ENCODE measurements around the gene CLASP1.
A peak's percentile ranks its signal among the peaks of the same experiment; 100 is the strongest.
"Not testable (repeated sequence)": the region's sequence is repeated elsewhere in the genome, so short reads cannot be mapped to it uniquely, and the experiment has no call there.

CLASP1 gene

DNA sequence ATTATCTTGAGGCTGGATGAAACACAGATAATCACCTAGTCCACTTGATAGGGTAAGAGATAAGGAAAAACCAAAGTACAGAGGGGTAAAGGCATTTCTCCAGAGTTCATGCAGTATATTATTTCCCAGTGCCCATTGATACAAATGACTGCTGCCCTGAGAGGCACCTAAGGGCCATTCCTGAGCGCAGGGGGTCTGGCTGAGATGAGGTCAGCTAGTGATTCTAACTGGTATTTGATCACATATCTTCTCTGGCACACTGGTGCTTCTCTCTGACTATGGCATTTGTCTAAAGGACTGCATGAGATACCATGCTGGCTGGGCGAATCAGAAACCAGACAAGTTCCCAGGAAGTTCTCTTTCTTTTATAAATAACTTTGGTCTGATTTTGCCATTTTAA, 291.0 kb downstream of the CLASP1 start:
- no peak overlapping the region for H3K4me3 Mint-ChIP-seq
- no peak overlapping the region for H3K27ac Mint-ChIP-seq
- H3K27me3 Mint-ChIP-seq = no peaks in the 10 kb centered on the region
- DNase-seq (no peak), ATAC-seq (no peak)
- no peaks in the 10 kb centered on the region for H3K9me3 Mint-ChIP-seq
- no peaks in the 10 kb centered on the region for H3K4me1 Mint-ChIP-seq

DNA sequence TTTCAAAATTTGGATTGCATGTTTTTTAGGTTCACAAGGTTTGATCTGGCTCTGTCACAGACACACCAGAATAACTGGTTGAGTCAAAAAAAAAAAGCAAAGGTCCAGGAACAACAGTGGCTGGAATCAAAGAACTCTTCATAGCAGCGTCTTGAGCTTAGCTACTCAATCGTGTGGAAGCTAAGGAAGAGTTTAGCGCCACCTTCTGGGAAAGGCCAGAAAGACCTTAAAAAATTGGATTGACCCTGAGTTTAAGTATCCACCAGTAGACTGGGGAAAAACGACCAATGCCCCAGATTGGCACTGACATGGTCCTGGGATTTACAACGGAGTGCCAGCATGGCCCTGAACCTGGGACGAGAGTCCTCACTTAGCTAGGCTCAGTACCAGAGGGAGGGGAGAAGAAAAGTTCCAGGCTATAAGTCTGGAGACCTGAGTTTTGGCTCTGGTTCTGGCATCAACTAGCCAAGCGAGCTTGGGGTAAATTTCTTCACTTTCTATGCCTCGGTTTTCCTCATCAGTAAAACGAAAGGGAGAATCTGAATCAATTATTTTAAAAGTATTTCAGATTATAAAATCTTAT, 293.1 kb downstream of the CLASP1 start:
- Mint-ChIP-seq H3K27ac (peak overlapping the region in 1 of 2 donors; percentile 48), H3K9me3 (no peaks in the 10 kb centered on the region), H3K4me1 (no peaks in the 10 kb centered on the region), H3K27me3 (no peaks in the 10 kb centered on the region), H3K4me3 (no peak overlapping the region)
- peak; percentile 53 for ATAC-seq
- peak in 1 of 2 donors; percentile 21 for DNase-seq

DNA sequence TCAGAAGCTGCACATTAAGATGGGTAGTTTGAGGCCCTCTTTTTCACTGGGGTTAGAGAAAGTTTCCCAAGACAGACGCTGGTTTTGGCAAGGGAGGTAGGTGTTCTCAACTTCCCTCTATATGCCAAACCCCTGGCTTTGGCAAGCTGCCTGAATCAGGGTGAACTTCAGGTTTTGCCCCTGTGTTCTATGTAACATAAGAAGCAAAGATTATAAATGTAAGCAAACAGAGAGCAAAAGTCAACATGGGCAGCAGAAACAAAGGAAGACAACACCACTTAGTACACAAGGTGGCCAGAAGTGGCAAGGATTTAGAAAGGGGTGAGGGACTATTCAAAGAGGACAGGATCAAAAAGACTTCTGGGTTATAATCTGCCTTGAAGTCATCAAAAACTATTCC, 293.8 kb downstream of the CLASP1 start:
- Mint-ChIP-seq H3K9me3 (no peaks in the 10 kb centered on the region), H3K4me1 (no peaks in the 10 kb centered on the region), H3K27me3 (no peaks in the 10 kb centered on the region), H3K27ac (no peak overlapping the region), H3K4me3 (no peak overlapping the region)
- no peak for ATAC-seq
- no peak for DNase-seq

DNA sequence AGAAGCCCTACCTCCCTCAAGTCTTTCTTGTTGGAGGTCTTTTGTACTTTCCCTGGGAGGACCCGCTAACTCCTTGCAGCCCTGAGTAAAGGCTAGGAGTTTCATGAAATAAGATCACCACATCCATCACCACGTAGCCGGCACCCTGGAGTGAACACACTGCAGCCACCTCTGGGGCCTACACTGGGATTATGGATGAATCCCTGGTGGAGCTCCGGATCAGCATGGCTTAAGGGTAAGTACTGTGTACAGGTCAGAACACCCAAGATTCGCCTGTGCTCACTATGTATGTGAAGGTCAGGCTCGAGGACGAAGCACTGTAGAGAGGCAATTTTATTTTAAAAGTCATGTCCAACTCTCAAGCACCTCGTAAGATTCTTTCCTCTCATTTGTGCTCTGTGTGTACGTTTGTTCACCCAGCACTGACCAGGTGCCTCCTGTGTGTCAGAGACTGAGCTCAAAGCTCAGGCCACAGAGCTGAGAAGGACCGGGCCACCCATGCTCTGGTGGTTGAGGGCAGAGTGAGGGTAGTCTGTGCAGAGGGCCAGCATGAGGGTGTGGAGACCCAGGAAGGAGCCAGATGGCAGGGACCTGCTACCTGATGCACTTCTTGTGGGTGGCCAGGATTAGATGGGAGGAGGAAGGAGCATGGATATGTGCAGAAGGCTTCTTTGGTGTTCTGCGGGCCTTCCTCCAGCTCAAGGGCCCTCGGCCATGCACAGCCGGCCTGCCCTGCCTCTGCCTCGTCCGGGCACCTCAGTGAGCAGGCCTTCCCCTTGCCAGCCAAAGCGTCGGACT, 297.5 kb downstream of the CLASP1 start:
- no peak for DNase-seq

DNA sequence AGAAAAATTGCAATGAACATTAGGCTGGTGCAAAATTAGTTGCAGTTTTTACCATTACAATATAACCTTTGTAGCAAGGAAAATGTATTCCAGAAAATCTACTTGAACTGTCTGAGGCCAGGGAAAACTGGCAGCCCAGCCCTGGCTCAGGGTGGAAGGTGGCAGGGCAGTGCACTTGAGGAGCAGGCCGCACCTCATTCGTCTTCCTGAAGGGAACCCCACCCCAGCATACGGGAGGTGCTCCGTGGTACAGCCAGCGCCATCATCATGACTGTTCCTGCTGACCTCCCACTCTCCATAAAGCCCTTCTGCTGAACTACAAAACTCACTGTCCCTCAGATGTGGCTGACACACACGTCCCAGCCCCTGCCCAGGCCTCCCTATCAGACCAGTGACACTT, 298.4 kb downstream of the CLASP1 start:
- no peak for ATAC-seq

More for the DNA sequence above, 297.5 kb downstream of the CLASP1 start:
- Mint-ChIP-seq H3K27ac (peak overlapping the region in 1 of 2 donors; percentile 80), H3K4me1 (no peaks in the 10 kb centered on the region), H3K27me3 (no peaks in the 10 kb centered on the region), H3K9me3 (no peaks in the 10 kb centered on the region), H3K4me3 (no peak overlapping the region)
- peak; percentile 29 for ATAC-seq

DNA sequence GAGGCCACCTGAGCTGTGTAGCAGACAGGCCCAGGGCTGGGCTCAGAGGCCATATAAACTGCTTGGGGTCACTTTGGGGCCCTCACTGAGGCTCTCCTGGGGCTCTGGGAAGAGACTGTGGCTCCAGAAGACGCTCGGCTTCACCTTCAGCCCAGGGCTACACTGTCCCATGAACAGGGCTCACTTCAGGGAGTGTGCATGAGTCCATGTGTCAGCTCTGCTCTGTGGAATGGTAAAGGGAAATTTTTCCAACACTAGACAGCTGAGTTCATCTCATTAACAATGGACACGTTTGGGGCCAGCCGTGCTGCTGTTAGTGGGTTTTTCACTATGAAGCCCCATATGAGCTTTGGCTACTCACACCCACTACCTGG, 298.9 kb downstream of the CLASP1 start:
- no peaks in the 10 kb centered on the region for H3K9me3 Mint-ChIP-seq
- H3K4me1 Mint-ChIP-seq = no peaks in the 10 kb centered on the region
- H3K4me3 Mint-ChIP-seq = no peak overlapping the region
- H3K27ac Mint-ChIP-seq = no peak overlapping the region
- no peaks in the 10 kb centered on the region for H3K27me3 Mint-ChIP-seq
- ATAC-seq (peak; percentile 22), DNase-seq (no peak)

More for the DNA sequence above, 298.4 kb downstream of the CLASP1 start:
- DNase-seq = no peak
- no peaks in the 10 kb centered on the region for H3K9me3 Mint-ChIP-seq
- H3K4me3 Mint-ChIP-seq = no peak overlapping the region
- H3K4me1 Mint-ChIP-seq = no peaks in the 10 kb centered on the region
- H3K27ac Mint-ChIP-seq = peak overlapping the region in 1 of 2 donors; percentile 55
- H3K27me3 Mint-ChIP-seq = no peaks in the 10 kb centered on the region

DNA sequence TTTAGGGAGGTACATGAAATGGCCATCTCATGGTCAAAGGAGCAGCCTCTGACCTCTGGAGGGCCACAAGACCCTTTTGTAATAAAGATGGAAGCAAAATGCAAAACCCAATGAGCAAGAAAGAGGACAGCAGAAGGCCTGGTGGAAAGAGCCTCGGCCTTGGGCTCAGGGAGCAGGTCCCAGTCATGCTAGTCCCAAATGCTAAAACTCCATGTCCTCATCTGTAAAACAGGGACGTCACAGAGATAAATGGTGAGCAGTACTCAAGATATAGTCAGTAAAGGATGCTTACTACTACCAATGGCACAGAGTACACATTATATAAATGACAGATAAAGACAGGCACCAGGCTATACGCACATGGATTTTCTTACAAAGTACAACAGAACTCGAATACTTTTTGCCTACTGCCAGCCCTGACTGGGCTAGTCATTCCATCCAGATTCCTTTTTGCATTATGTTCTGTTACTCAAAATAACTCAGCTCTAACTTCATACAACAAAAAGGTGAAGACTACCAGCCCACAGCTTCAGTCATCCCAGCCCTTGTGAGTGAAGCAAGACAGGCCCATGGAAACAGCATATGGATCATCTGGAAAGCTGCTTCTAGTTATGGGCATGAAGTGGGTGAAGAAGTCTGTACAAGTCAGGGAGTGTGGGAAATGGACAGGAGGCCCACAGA, 299.4 kb downstream of the CLASP1 start:
- ATAC-seq (peak; percentile 19), DNase-seq (no peak)
- H3K27me3 Mint-ChIP-seq = no peaks in the 10 kb centered on the region
- H3K4me3 Mint-ChIP-seq = no peak overlapping the region
- no peaks in the 10 kb centered on the region for H3K9me3 Mint-ChIP-seq
- no peaks in the 10 kb centered on the region for H3K4me1 Mint-ChIP-seq
- no peak overlapping the region for H3K27ac Mint-ChIP-seq

DNA sequence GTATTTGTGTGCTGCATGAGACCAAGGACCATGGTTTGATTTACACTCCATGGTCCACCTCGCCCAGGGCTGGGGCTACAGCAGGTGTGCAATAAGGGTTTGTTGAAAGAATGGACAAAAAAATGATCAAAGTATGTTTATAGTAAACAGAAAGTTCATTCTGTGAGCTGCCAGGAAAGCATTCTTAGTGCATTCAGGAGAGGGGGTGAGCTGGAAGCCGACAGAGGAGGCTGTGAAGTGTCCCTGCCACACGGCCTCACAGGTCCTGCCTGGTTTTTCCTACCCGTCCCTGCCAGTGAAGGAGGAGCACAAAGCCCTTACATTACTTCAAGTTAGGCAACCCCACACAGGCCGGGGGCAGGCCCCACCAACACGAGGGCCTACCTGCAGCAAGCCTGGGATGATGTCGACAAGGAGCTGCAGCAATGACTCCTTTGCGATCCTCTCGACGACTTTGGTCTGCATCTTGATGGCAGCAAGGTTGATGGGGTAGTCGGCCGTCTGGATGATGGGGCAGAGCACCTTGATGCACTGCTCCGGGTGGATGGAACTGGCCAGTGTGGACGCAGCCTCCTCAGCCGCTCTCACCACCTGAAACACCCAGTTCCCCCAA, 301.0 kb downstream of the CLASP1 start:
- no peaks in the 10 kb centered on the region for H3K4me1 Mint-ChIP-seq
- H3K27ac Mint-ChIP-seq = no peak overlapping the region
- ATAC-seq (no peak), DNase-seq (no peak)
- H3K9me3 Mint-ChIP-seq = no peaks in the 10 kb centered on the region
- no peak overlapping the region for H3K4me3 Mint-ChIP-seq
- no peaks in the 10 kb centered on the region for H3K27me3 Mint-ChIP-seq

DNA sequence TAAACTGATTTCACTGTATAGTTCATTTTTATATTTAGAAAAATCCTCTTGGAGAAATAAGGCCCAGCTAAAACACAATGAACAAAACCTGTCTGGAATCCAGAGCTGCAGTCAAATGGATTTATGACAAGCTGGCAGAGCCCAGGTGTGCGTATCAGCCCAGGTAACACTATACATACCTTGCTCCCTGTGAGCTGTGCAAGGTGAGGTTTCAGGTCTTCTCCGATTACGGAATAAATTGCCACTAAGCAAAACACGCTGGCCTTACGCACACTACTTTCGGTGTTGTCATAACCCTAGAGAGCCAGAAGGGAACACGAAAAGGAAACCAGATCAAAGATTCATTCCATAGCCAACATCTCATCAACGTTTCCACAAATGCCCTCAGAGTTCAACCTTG, 302.4 kb downstream of the CLASP1 start:
- Mint-ChIP-seq H3K27ac (no peak overlapping the region), H3K9me3 (no peaks in the 10 kb centered on the region), H3K27me3 (no peaks in the 10 kb centered on the region), H3K4me1 (no peaks in the 10 kb centered on the region), H3K4me3 (no peak overlapping the region)
- no peak for ATAC-seq
- no peak for DNase-seq

DNA sequence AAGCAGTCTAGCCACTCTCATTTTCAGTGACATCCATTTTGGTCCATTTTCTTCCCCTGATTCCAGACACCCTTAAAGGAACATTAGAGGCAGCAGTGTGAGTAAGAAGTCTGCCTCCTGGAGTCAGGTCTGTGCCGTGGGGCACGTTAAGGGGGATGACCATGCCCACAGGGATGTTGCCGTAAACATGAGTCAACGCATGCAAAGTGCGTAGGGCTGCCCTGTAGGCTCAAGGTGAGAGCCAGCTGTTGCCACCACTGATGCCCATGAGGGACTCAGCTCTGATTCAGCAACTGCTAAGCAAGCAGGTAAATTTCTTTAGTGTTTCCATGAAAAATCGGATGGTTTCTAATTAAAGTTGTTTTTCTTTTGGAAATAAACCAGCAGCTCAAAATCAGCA, 302.9 kb downstream of the CLASP1 start:
- Mint-ChIP-seq H3K4me3 (no peak overlapping the region), H3K4me1 (no peaks in the 10 kb centered on the region), H3K9me3 (no peaks in the 10 kb centered on the region), H3K27me3 (no peaks in the 10 kb centered on the region), H3K27ac (no peak overlapping the region)
- DNase-seq (no peak), ATAC-seq (no peak)

DNA sequence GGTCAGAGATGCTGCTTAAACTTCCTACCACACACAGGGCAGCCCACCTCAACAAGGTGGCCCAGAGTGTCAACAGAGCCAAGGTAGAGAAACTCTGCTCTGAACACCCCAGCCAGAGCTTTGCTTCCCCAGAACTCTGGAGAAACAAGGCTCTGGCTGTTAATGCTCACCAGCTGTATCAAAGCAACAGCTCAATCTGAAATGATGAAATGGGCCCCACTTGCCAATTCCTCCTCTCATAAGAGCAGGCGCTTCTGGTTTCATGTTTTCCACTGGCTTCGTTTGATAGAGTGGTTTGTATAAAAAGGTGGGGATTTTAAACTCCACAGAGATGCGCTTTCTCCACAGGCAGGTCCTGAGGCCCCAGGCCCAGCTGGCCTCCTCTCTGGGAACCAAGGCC, 303.4 kb downstream of the CLASP1 start:
- peak; percentile 19 for ATAC-seq
- peak overlapping the region in 1 of 2 donors; percentile 69 for H3K27ac Mint-ChIP-seq
- no peak overlapping the region for H3K4me3 Mint-ChIP-seq
- no peak for DNase-seq
- no peaks in the 10 kb centered on the region for H3K9me3 Mint-ChIP-seq
- H3K4me1 Mint-ChIP-seq = no peaks in the 10 kb centered on the region
- H3K27me3 Mint-ChIP-seq = no peaks in the 10 kb centered on the region

DNA sequence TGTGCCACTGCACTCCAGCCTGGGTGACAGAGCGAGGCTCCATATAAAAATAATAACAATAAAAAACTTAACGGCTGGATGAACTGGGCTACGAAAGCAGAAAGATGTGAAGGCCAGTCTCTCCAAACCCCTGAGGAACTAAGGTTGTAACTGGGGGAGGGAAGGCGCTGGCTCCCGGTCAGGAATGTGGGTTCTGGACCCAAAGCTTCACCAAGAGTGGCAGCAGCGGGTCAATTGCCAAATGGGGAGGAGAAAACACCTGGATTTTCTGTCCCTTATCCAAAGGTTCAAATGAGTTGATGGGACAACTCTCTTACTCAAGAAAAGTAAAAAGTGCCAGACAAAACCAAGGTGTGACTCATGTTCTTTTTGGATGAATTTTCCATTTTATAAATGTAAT, 304.2 kb downstream of the CLASP1 start:
- H3K9me3 Mint-ChIP-seq = no peaks in the 10 kb centered on the region
- H3K4me1 Mint-ChIP-seq = no peaks in the 10 kb centered on the region
- ATAC-seq = no peak
- H3K27ac Mint-ChIP-seq = peak overlapping the region in 1 of 2 donors; percentile 69
- no peaks in the 10 kb centered on the region for H3K27me3 Mint-ChIP-seq
- no peak overlapping the region for H3K4me3 Mint-ChIP-seq
- no peak for DNase-seq

DNA sequence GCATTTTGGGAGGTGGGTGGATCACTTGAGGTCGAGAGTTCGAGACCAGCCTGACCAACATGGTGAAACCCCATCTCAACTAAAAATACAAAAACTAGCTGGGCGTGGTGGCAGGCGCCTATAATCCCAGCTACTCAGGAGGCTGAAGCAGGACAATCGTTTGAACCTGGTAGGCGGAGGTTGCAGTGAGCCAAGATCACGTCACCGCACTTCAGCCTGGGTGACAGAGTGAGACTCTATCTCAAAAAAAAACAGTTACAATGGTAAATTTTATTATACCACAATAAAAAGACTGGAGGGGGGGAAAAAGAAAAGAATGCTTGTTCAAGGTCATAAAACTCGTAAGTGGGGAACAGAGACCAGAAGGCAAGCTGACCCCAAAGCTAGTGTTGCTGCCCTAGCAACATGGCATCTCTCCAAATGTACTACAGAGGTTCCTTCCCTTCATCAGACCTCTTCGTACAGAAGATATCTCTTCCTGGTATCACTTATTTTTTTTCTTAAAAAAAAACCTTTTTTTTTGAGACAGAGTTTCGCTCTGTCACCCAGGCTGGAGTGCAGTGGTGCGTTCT, 305.3 kb downstream of the CLASP1 start:
- not testable (repeated sequence) for H3K27me3 Mint-ChIP-seq, H3K4me1 Mint-ChIP-seq, H3K4me3 Mint-ChIP-seq, H3K9me3 Mint-ChIP-seq, ATAC-seq, H3K27ac Mint-ChIP-seq, DNase-seq

DNA sequence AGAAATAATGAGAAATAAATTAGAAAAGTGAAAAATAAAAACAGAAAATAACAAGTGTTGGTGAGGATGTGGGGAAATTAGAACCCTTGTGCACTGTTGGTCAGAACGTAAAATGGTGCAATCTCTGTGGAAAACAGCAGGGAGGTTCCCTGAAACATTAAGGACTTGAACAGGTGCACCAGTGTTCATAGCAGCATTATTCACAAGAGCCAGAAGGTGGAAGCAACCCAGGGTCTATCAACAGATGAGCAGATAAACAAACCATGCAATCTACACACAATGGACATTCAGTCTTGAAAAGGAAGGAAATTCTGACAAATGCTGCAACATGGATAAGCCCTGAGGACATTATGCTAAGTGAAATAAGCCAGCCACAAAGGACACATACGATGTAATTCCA, 306.1 kb downstream of the CLASP1 start:
- ATAC-seq = no peak
- H3K9me3 Mint-ChIP-seq = no peaks in the 10 kb centered on the region
- DNase-seq = no peak
- peak overlapping the region in 1 of 2 donors; percentile 28 for H3K27ac Mint-ChIP-seq
- H3K4me3 Mint-ChIP-seq = no peak overlapping the region
- no peaks in the 10 kb centered on the region for H3K27me3 Mint-ChIP-seq
- no peaks in the 10 kb centered on the region for H3K4me1 Mint-ChIP-seq

DNA sequence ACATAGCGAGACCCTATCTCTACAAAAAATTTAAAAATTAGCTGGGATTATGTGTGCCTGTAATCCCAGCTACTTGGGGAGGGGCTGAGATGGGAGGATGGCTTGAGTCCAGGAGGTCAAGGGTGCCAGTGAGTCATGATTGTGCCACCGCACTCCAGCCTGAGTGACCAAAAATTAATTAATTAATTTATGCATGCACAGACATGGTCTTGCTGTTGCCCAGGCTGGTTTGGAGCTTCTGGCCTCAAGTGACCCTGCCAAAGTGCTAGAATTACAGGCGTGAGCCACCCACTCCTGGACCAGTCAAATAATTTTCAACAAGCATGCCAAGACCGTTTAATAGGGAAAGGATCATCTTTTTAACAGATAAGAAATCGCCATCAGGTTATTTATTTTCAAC, 306.5 kb downstream of the CLASP1 start:
- H3K9me3 Mint-ChIP-seq = no peaks in the 10 kb centered on the region
- ATAC-seq = no peak
- no peak overlapping the region for H3K4me3 Mint-ChIP-seq
- H3K4me1 Mint-ChIP-seq = no peaks in the 10 kb centered on the region
- H3K27me3 Mint-ChIP-seq = no peaks in the 10 kb centered on the region
- no peak overlapping the region for H3K27ac Mint-ChIP-seq
- DNase-seq = no peak

DNA sequence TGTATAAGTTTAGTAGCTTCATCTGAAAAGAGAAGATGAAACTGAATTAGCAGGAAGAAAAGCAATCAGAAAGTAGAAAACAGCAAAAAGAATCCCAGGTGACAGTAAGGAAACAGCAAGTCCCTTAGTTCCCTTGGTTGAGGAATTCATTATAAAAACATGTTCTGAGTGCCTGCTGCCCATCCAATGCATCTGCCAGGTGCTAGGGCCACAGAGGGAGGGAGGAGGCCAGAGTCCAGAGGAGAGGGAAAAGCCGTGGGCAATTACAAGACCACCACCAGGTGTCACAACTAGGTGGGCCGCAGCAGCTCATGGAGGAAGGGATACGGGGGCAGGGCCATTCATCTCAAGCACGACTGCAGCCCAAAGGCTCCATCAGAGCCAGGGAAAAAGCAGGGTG, 308.3 kb downstream of the CLASP1 start:
- Mint-ChIP-seq H3K9me3 (no peaks in the 10 kb centered on the region), H3K27me3 (no peaks in the 10 kb centered on the region), H3K4me3 (no peak overlapping the region), H3K4me1 (peaks cover 4% of the 10 kb centered on the region), H3K27ac (peak overlapping the region in 1 of 2 donors; percentile 8)
- ATAC-seq = no peak
- no peak for DNase-seq

Data from stimulated activated naive CD8-positive, alpha-beta T cell treated with anti-CD3 and anti-CD28 coated beads, Interleukin-15, amount 100 ng/mL, for 72 hours (primary cell).